Astrocyte of the spinal cord (primary cell): ENCODE results near the gene FMN2.

Source experiments
- DNase-seq: peaks from one replicate; pipeline ENCODE4 v3.0.0; 2011; ENCODE audit warnings: low read depth, low spot score
- H3K4me3 ChIP-seq: 2 replicates; pipeline ENCODE4 v1.5.1; 2011; ENCODE audit warnings: low read depth, mild to moderate bottlenecking, low read length, moderate library complexity
- in situ Hi-C: cut with HindIII; loops from 2 replicates; pipeline ENCODE4 v1.10.0; 2017; ENCODE audit warnings: low sequenced_read_pairs
- TF ChIP-seq, protein P1 (sequence below): IDR thresholded peaks from 2 replicates; pipeline ENCODE4 v1.5.1; 2012; ENCODE audit warnings: low read depth, mild to moderate bottlenecking, low read length, inconsistent platforms

Gene FMN2

GRCh38 chr1:240462277-240462676 lies 370.6 kb downstream of the FMN2 start:
- TF ChIP-seq, protein P1, sequence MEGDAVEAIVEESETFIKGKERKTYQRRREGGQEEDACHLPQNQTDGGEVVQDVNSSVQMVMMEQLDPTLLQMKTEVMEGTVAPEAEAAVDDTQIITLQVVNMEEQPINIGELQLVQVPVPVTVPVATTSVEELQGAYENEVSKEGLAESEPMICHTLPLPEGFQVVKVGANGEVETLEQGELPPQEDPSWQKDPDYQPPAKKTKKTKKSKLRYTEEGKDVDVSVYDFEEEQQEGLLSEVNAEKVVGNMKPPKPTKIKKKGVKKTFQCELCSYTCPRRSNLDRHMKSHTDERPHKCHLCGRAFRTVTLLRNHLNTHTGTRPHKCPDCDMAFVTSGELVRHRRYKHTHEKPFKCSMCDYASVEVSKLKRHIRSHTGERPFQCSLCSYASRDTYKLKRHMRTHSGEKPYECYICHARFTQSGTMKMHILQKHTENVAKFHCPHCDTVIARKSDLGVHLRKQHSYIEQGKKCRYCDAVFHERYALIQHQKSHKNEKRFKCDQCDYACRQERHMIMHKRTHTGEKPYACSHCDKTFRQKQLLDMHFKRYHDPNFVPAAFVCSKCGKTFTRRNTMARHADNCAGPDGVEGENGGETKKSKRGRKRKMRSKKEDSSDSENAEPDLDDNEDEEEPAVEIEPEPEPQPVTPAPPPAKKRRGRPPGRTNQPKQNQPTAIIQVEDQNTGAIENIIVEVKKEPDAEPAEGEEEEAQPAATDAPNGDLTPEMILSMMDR: no peak
- in situ Hi-C loops: no loop called here
- no peak overlapping the region for H3K4me3 ChIP-seq
- no peak for DNase-seq

GRCh38 chr1:240462766-240463395 lies 371.2 kb downstream of the FMN2 start:
- TF ChIP-seq, protein P1: no peak
- H3K4me3 ChIP-seq: no peak overlapping the region
- DNase-seq: no peak
- in situ Hi-C loops: no loop called here

GRCh38 chr1:240464099-240464498 lies 372.4 kb downstream of the FMN2 start:
- no peak for DNase-seq
- no peak overlapping the region for H3K4me3 ChIP-seq
- in situ Hi-C loops: no loop called here
- TF ChIP-seq, protein P1: no peak

GRCh38 chr1:240465531-240465940 lies 373.9 kb downstream of the FMN2 start:
- no peak overlapping the region for H3K4me3 ChIP-seq
- in situ Hi-C loops: no loop called here

GRCh38 chr1:240466509-240466908 lies 374.8 kb downstream of the FMN2 start:
- H3K4me3 ChIP-seq: no peak overlapping the region
- DNase-seq: no peak
- TF ChIP-seq, protein P1: no peak
- in situ Hi-C loops: no loop called here

More at GRCh38 chr1:240465531-240465940, 373.9 kb downstream of the FMN2 start:
- DNase-seq: peak; percentile 32
- TF ChIP-seq, protein P1: no peak

DNA sequence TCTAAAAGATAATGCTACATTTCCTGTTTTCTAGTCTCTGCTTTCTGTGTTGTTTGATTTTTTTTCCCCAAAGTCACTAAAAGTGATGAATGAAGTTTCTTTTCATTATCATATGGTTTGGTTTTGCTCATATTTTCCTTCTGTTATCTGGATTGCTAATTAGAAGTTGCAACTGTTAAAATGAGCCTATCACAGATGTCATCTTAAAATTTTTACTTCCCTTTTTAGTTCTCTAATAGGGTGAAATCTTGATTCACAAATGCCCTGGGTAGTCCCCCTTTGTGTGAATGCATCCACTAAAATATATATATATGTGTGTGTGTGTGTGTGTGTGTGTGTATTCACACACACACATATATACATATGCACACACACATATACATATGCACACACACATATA lies 376.2 kb downstream of the FMN2 start:
- in situ Hi-C loops: no loop called here
- TF ChIP-seq, protein P1: no peak
- no peak for DNase-seq
- no peak overlapping the region for H3K4me3 ChIP-seq
